ENCODE measurements around the gene HES6. TPM values are rescaled to one million over a fixed set of nuclear protein-coding genes. Genes with fewer than 3 reads are reported as not detected.

Gene HES6
- total and polyA plus RNA-seq, 10 of the 15 experiments (the other 5 are each of a cell fraction or from before 2014, with no cell fraction given), result 0.11 to 1.7 (median 0.83) TPM

GRCh38 chr2:238233625-238234024 lies 6.2 kb downstream of the HES6 start:
- CTCF ChIA-PET, result no interaction called here
- H3K4me1 ChIP-seq (ENCODE audit: control insufficient read depth, insufficient read depth, low read length), result no peaks in the 10 kb centered on the region; the same call in 1 of the 2 replicates
- FAIRE-seq (peak; percentile 31), DNase-seq (ENCODE audit: low read depth, low spot score) (no peak), ATAC-seq (no peak)
- H3K79me2 ChIP-seq (ENCODE audit: control insufficient read depth, insufficient read depth, low read length), result no peaks in the 10 kb centered on the region
- SMC1A ChIA-PET (ENCODE audit: uncharacterized antibody, unreplicated experiment), result interaction anchor here (0.9 kb wide), 1 partner anchor 125 kb away, joined by 3 read pairs; no protein-coding TSS in a partner anchor
- H3K36me3 ChIP-seq (ENCODE audit: control insufficient read depth in 2 of 2, insufficient read depth in 2 of 2, low read length in 1 of 2), result no peaks in the 10 kb centered on the region
- no peak overlapping the region for H3K27ac ChIP-seq (ENCODE audit: control insufficient read depth, insufficient read depth)
- H3K9me3 ChIP-seq (replicated peaks; ENCODE audit: control insufficient read depth, insufficient read depth, low read length), result no peaks in the 10 kb centered on the region; the same call in 2 of the 3 replicates
- H2AFZ ChIP-seq (ENCODE audit: control insufficient read depth, low read depth, low read length), result no peak overlapping the region
- 69% methylated on average over 12 of the region's 12 CpGs for WGBS (ENCODE audit: insufficient coverage, insufficient replicate concordance, low lambda C conversion rate, missing lambda C conversion rate)
- no peak overlapping the region for H3K4me3 ChIP-seq
- no peak overlapping the region for H3K4me2 ChIP-seq (ENCODE audit: control insufficient read depth, insufficient read depth)
- in situ Hi-C loops (cut with MboI), result no loop called here
- no TSS peak for BruUV-seq (replicated peaks)
- H3K27me3 ChIP-seq (replicated peaks in 1 of 2; ENCODE audit: control insufficient read depth in 2 of 2, insufficient read depth in 2 of 2, low read length in 1 of 2), result peaks cover 2 to 15% of the 10 kb centered on the region in 2 experiments
- no peaks in the 10 kb centered on the region for H4K20me1 ChIP-seq (ENCODE audit: control insufficient read depth, insufficient read depth)
- TF ChIP-seq ZNF687 (IDR thresholded peaks at IDR 0.05) (no peak), CTCF (IDR thresholded peaks at IDR 0.05 in 2 of 3, conservative IDR thresholded peaks at IDR 0.05 in 1 of 3; ENCODE audit: control insufficient read depth in 2 of 3, extremely low read depth in 1 of 3, insufficient read depth in 1 of 3, low read depth in 3 of 3, low read length in 3 of 3) (no peak), TCF12 (IDR thresholded peaks at IDR 0.05; ENCODE audit: low read depth, low read length) (no peak), EED (IDR thresholded peaks at IDR 0.05; ENCODE audit: low read depth) (no peak), JUNB (IDR thresholded peaks at IDR 0.05) (no peak), NBN (IDR thresholded peaks at IDR 0.05) (no peak), CBX3 (IDR thresholded peaks at IDR 0.05; ENCODE audit: borderline replicate concordance, low read depth) (no peak), RAD51 (IDR thresholded peaks at IDR 0.05) (no peak), SMARCA5 (IDR thresholded peaks at IDR 0.05) (no peak)
- RAD21 ChIA-PET (ENCODE audit: unreplicated experiment), result no interaction called here
- intact Hi-C loops (cut with micrococcal nuclease; ENCODE audit: unreplicated experiment), result no loop called here
- H3K9ac ChIP-seq (ENCODE audit: control insufficient read depth, insufficient read depth, low read length), result no peak overlapping the region
- POLR2A ChIA-PET, result interaction anchor here (1.1 kb wide), 1 partner anchor 31 kb away, joined by 5 read pairs; the partner anchor contains the start of gene ILKAP

Measured in GM12878 (cell line).